Measurements from ENCODE around the gene MECP2. TPM values are rescaled to one million over a fixed set of nuclear protein-coding genes. Genes with fewer than 3 reads are reported as not detected.

Gene MECP2
- total and polyA plus RNA-seq, 3 experiments from 2014 or later, result 24.3 to 120 (median 49.5) TPM

GRCh38 chrX:154029439-154029838 lies 68.1 kb downstream of the MECP2 start:
- ChIA-PET POLR2A (no interaction called here), CTCF (interaction anchor here (1.1 kb wide), 1 partner anchor 16 kb away, joined by 3 read pairs; no protein-coding TSS in a partner anchor)

GRCh38 chrX:154028502-154029184 lies 68.9 kb downstream of the MECP2 start:
- H3K36me3 ChIP-seq (ENCODE audit: insufficient read depth, low read length), result peaks cover 7% of the 10 kb centered on the region
- CTCF ChIA-PET, result interaction anchor here (1.1 kb wide), 1 partner anchor 11 kb away, joined by 5 read pairs; no protein-coding TSS in a partner anchor

More at GRCh38 chrX:154029439-154029838, 68.1 kb downstream of the MECP2 start:
- no peaks in the 10 kb centered on the region for H3K9me3 ChIP-seq (ENCODE audit: low read length)
- Mint-ChIP-seq H3K9me3 (no peaks in the 10 kb centered on the region), H3K27me3 (peaks cover 0 to 12% of the 10 kb centered on the region in 2 donors), H3K4me1 (peaks cover 4 to 13% (median 9%) of the 10 kb centered on the region in 3 donors), H3K4me3 (no peak overlapping the region), H3K27ac (peak overlapping the region in 1 of 8 donors; percentile 69), H3K36me3 (peaks cover 0 to 72% (median 4%) of the 10 kb centered on the region in 3 donors)
- no peak overlapping the region for H3K4me3 ChIP-seq (ENCODE audit: low read length)
- H3K27me3 ChIP-seq (ENCODE audit: insufficient read depth, low read length, poor library complexity, severe bottlenecking), result no peaks in the 10 kb centered on the region
- peaks cover 7% of the 10 kb centered on the region for H3K36me3 ChIP-seq (ENCODE audit: insufficient read depth, low read length)
- DNase-seq, result no peak
- H3K27ac ChIP-seq (ENCODE audit: low read depth, low read length), result no peak overlapping the region
- no peaks in the 10 kb centered on the region for H3K4me1 ChIP-seq (ENCODE audit: insufficient read depth, low read length)

GRCh38 chrX:154027986-154028385 lies 69.5 kb downstream of the MECP2 start:
- no peak overlapping the region for H3K27ac ChIP-seq (ENCODE audit: low read depth, low read length)
- peaks cover 0 to 13% of the 10 kb centered on the region in 2 donors for H3K27me3 Mint-ChIP-seq
- no peaks in the 10 kb centered on the region for H3K27me3 ChIP-seq (ENCODE audit: insufficient read depth, low read length, poor library complexity, severe bottlenecking)
- CTCF ChIA-PET, result interaction anchor here (1.1 kb wide), 1 partner anchor 10 kb away, joined by 5 read pairs; no protein-coding TSS in a partner anchor
- peak overlapping the region in 2 of 8 donors; percentile 27 to 55 for H3K27ac Mint-ChIP-seq
- no peak overlapping the region for H3K4me3 Mint-ChIP-seq
- H3K36me3 ChIP-seq (ENCODE audit: insufficient read depth, low read length), result peaks cover 7% of the 10 kb centered on the region
- peaks cover 0 to 61% (median 4%) of the 10 kb centered on the region in 3 donors for H3K36me3 Mint-ChIP-seq
- H3K4me1 Mint-ChIP-seq, result peaks cover 3 to 12% (median 7%) of the 10 kb centered on the region in 3 donors
- H3K9me3 Mint-ChIP-seq, result no peaks in the 10 kb centered on the region
- no peaks in the 10 kb centered on the region for H3K9me3 ChIP-seq (ENCODE audit: low read length)
- no peaks in the 10 kb centered on the region for H3K4me1 ChIP-seq (ENCODE audit: insufficient read depth, low read length)
- POLR2A ChIA-PET, result no interaction called here
- no peak for DNase-seq
- H3K4me3 ChIP-seq (ENCODE audit: low read length), result no peak overlapping the region

More at GRCh38 chrX:154028502-154029184, 68.9 kb downstream of the MECP2 start:
- H3K4me1 Mint-ChIP-seq, result peaks cover 3 to 9% (median 9%) of the 10 kb centered on the region in 3 donors
- DNase-seq, result no peak
- peaks cover 0 to 66% (median 4%) of the 10 kb centered on the region in 3 donors for H3K36me3 Mint-ChIP-seq
- POLR2A ChIA-PET, result no interaction called here
- no peaks in the 10 kb centered on the region for H3K9me3 Mint-ChIP-seq
- Histone ChIP-seq H3K27ac (ENCODE audit: low read depth, low read length) (no peak overlapping the region), H3K4me3 (ENCODE audit: low read length) (no peak overlapping the region), H3K9me3 (ENCODE audit: low read length) (no peaks in the 10 kb centered on the region), H3K4me1 (ENCODE audit: insufficient read depth, low read length) (no peaks in the 10 kb centered on the region), H3K27me3 (ENCODE audit: insufficient read depth, low read length, poor library complexity, severe bottlenecking) (no peaks in the 10 kb centered on the region)
- peak overlapping the region in 1 of 8 donors; percentile 56 for H3K27ac Mint-ChIP-seq
- peaks cover 0 to 13% of the 10 kb centered on the region in 2 donors for H3K27me3 Mint-ChIP-seq
- H3K4me3 Mint-ChIP-seq, result no peak overlapping the region

GRCh38 chrX:154027022-154027402 lies 70.5 kb downstream of the MECP2 start:
- ChIA-PET POLR2A (no interaction called here), CTCF (interaction anchor here (0.9 to 1.6 kb wide), 2 partner anchors 11 to 13 kb away, joined by 3 to 5 read pairs; no protein-coding TSS in a partner anchor)
- peaks cover 3 to 13% (median 7%) of the 10 kb centered on the region in 3 donors for H3K4me1 Mint-ChIP-seq
- H3K27ac Mint-ChIP-seq, result no peak overlapping the region
- DNase-seq, result no peak
- H3K36me3 Mint-ChIP-seq, result peaks cover 0 to 53% (median 4%) of the 10 kb centered on the region in 3 donors
- no peaks in the 10 kb centered on the region for H3K9me3 ChIP-seq (ENCODE audit: low read length)
- H3K27me3 Mint-ChIP-seq, result peaks cover 0 to 12% of the 10 kb centered on the region in 2 donors
- H3K4me3 ChIP-seq (ENCODE audit: low read length), result no peak overlapping the region
- H3K27me3 ChIP-seq (ENCODE audit: insufficient read depth, low read length, poor library complexity, severe bottlenecking), result no peaks in the 10 kb centered on the region
- H3K36me3 ChIP-seq (ENCODE audit: insufficient read depth, low read length), result peaks cover 4% of the 10 kb centered on the region
- H3K27ac ChIP-seq (ENCODE audit: low read depth, low read length), result no peak overlapping the region
- no peaks in the 10 kb centered on the region for H3K4me1 ChIP-seq (ENCODE audit: insufficient read depth, low read length)
- no peaks in the 10 kb centered on the region for H3K9me3 Mint-ChIP-seq
- no peak overlapping the region for H3K4me3 Mint-ChIP-seq

- Mint-ChIP-seq H3K9me3 (no peaks in the 10 kb centered on the region), H3K27me3 (peaks cover 0 to 12% of the 10 kb centered on the region in 2 donors), H3K36me3 (peaks cover 0 to 46% (median 4%) of the 10 kb centered on the region in 3 donors), H3K4me3 (no peak overlapping the region), H3K27ac (peak overlapping the region in 2 of 8 donors; percentile 22 to 54), H3K4me1 (peaks cover 3 to 13% (median 7%) of the 10 kb centered on the region in 3 donors)
- ChIA-PET POLR2A (no interaction called here), CTCF (interaction anchor here (0.8 to 1.6 kb wide), 3 partner anchors 10 to 14 kb away, joined by 3 to 5 read pairs (median 4); no protein-coding TSS in a partner anchor)
- H3K4me3 ChIP-seq (ENCODE audit: low read length), result no peak overlapping the region
- H3K4me1 ChIP-seq (ENCODE audit: insufficient read depth, low read length), result no peaks in the 10 kb centered on the region
- H3K36me3 ChIP-seq (ENCODE audit: insufficient read depth, low read length), result no peaks in the 10 kb centered on the region
- DNase-seq, result no peak
- H3K27me3 ChIP-seq (ENCODE audit: insufficient read depth, low read length, poor library complexity, severe bottlenecking), result no peaks in the 10 kb centered on the region
- no peak overlapping the region for H3K27ac ChIP-seq (ENCODE audit: low read depth, low read length)
- H3K9me3 ChIP-seq (ENCODE audit: low read length), result no peaks in the 10 kb centered on the region
Measured at GRCh38 chrX:154026136-154027021, 71.1 kb downstream of the MECP2 start.

- H3K27ac Mint-ChIP-seq, result peak overlapping the region in 1 of 8 donors; percentile 84
- H3K4me3 ChIP-seq (ENCODE audit: low read length), result no peak overlapping the region
- H3K4me1 ChIP-seq (ENCODE audit: insufficient read depth, low read length), result peaks cover 8% of the 10 kb centered on the region
- POLR2A ChIA-PET, result no interaction called here
- no peak overlapping the region for H3K4me3 Mint-ChIP-seq
- H3K27me3 Mint-ChIP-seq, result peaks cover 0 to 12% of the 10 kb centered on the region in 2 donors
- no peaks in the 10 kb centered on the region for H3K9me3 ChIP-seq (ENCODE audit: low read length)
- DNase-seq, result no peak
- H3K9me3 Mint-ChIP-seq, result no peaks in the 10 kb centered on the region
- H3K27ac ChIP-seq (ENCODE audit: low read depth, low read length), result no peak overlapping the region
- peaks cover 0 to 39% (median 4%) of the 10 kb centered on the region in 3 donors for H3K36me3 Mint-ChIP-seq
- H3K27me3 ChIP-seq (ENCODE audit: insufficient read depth, low read length, poor library complexity, severe bottlenecking), result no peaks in the 10 kb centered on the region
- peaks cover 8 to 20% (median 14%) of the 10 kb centered on the region in 3 donors for H3K4me1 Mint-ChIP-seq
- H3K36me3 ChIP-seq (ENCODE audit: insufficient read depth, low read length), result no peaks in the 10 kb centered on the region
- CTCF ChIA-PET, result no interaction called here
Measured at GRCh38 chrX:154025230-154025629, 72.3 kb downstream of the MECP2 start.

GRCh38 chrX:154024271-154024670 lies 73.2 kb downstream of the MECP2 start:
- Histone ChIP-seq H3K27me3 (ENCODE audit: insufficient read depth, low read length, poor library complexity, severe bottlenecking) (no peaks in the 10 kb centered on the region), H3K4me1 (ENCODE audit: insufficient read depth, low read length) (peaks cover 8% of the 10 kb centered on the region), H3K9me3 (ENCODE audit: low read length) (no peaks in the 10 kb centered on the region), H3K4me3 (ENCODE audit: low read length) (no peak overlapping the region), H3K36me3 (ENCODE audit: insufficient read depth, low read length) (no peaks in the 10 kb centered on the region), H3K27ac (ENCODE audit: low read depth, low read length) (no peak overlapping the region)
- Mint-ChIP-seq H3K9me3 (no peaks in the 10 kb centered on the region), H3K4me3 (peak overlapping the region in 1 of 7 donors; percentile 65), H3K36me3 (peaks cover 0 to 33% (median 4%) of the 10 kb centered on the region in 3 donors), H3K27ac (peak overlapping the region in 1 of 8 donors; percentile 36), H3K27me3 (peaks cover 0 to 12% of the 10 kb centered on the region in 2 donors), H3K4me1 (peaks cover 10 to 20% (median 15%) of the 10 kb centered on the region in 3 donors)
- CTCF ChIA-PET, result interaction anchor here (0.9 kb wide), 1 partner anchor 10 kb away, joined by 3 read pairs; no protein-coding TSS in a partner anchor
- POLR2A ChIA-PET, result no interaction called here
- DNase-seq, result no peak
